K562 (cell line): ENCODE data around the gene SPTY2D1. TPM values are rescaled to one million over a fixed set of nuclear protein-coding genes. Genes with fewer than 3 reads are reported as not detected.
A peak's percentile ranks its signal among the peaks of the same experiment; 100 is the strongest.

ENCODE experiments used
- ATF7 ChIP-seq: fragments of 450-650 bp; IDR thresholded peaks from 2 replicates; pipeline ENCODE4 v1.7.1; 2014; ENCODE audit warnings: mild to moderate bottlenecking, moderate library complexity
- CBFA2T3 ChIP-seq: fragments of 450-650 bp; IDR thresholded peaks from 2 replicates; pipeline ENCODE4 v1.6.1; 2017
- DDX20 ChIP-seq: fragments of 450-650 bp; IDR thresholded peaks from 2 replicates; pipeline ENCODE4 v1.6.1; 2016; ENCODE audit warnings: missing genetic modification characterization, low read depth, mild to moderate bottlenecking, missing compliant biosample characterization, moderate library complexity
- EP300 ChIP-seq: IDR thresholded peaks from 2 replicates; pipeline ENCODE4 v1.6.1; 2012; ENCODE audit warnings: low read length, improper control_type of control experiment
- EP400 ChIP-seq: fragments of 450-650 bp; IDR thresholded peaks from 2 replicates; pipeline ENCODE4 v1.6.1; 2017; ENCODE audit warnings: antibody characterized with exemption, mild to moderate bottlenecking, moderate library complexity
- HDAC2 ChIP-seq: fragments of 450-650 bp; IDR thresholded peaks from 2 replicates; pipeline ENCODE4 v1.6.1; 2016; ENCODE audit warnings: mild to moderate bottlenecking
- KDM1A ChIP-seq, 2 experiments: fragments of 450-650 bp; IDR thresholded peaks; 2 replicates each; pipeline ENCODE4 v1.6.1; 2016; ENCODE audit warnings: mild to moderate bottlenecking in 2 of 2
- MECOM ChIP-seq: fragments of 250-450 bp; sonication (Bioruptor Pico); IDR thresholded peaks from 2 replicates; pipeline ENCODE4 v1.8.0; 2022; ENCODE audit warnings: inconsistent platforms
- NKRF ChIP-seq: fragments of 450-650 bp; IDR thresholded peaks from 2 replicates; pipeline ENCODE4 v1.6.1; 2016; ENCODE audit warnings: borderline replicate concordance
- PBX2 ChIP-seq, 2 experiments: IDR thresholded peaks in 1 of 2; conservative IDR thresholded peaks in 1 of 2; 2 replicates each; pipeline ENCODE4 v1.6.1; 2016; ENCODE audit warnings: low read depth in 2 of 2, mild to moderate bottlenecking in 1 of 2, missing compliant biosample characterization in 1 of 2, missing genetic modification characterization in 1 of 2, moderate library complexity in 1 of 2
- SMARCA5 ChIP-seq: fragments of 450-650 bp; IDR thresholded peaks from 2 replicates; pipeline ENCODE4 v1.6.1; 2016
- SMARCB1 ChIP-seq: IDR thresholded peaks from 2 replicates; pipeline ENCODE4 v1.6.1; 2011; ENCODE audit warnings: improper control_type of control experiment, low read depth; ENCODE audit not compliant: insufficient read length
- SREBF2 ChIP-seq: sonication (generic); formaldehyde crosslinking; IDR thresholded peaks from 2 replicates; pipeline ENCODE4 v1.4.0; 2020; ENCODE audit warnings: mild to moderate bottlenecking, missing genetic modification reagents
- THRA ChIP-seq: fragments of 450-650 bp; IDR thresholded peaks from 2 replicates; pipeline ENCODE4 v1.6.1; 2017; ENCODE audit warnings: mild to moderate bottlenecking, moderate library complexity
- ZEB2 ChIP-seq: fragments of 450-650 bp; IDR thresholded peaks from 2 replicates; pipeline ENCODE4 v1.6.1; 2016
- ZNF644 ChIP-seq: fragments of 200-800 bp; sonication (Bioruptor generic); IDR thresholded peaks from 2 replicates; pipeline ENCODE4 v1.6.1; 2016; ENCODE audit warnings: low read depth, missing genetic modification characterization, missing compliant biosample characterization
- polyA plus RNA-seq, 8 experiments: library from polyadenylated mRNA; depleted of rRNA in 4 of 8; stranded (reverse) in 5 of 8; unstranded in 3 of 8; fragments of >200 nt; fragmentation: Nextera tagmentation in 2 of 8; fragmentation: Illumina TruSeq in 1 of 8; extraction: Ambion mirVana in 2 of 8; extraction: Trizol in 1 of 8; gene quantifications; 2 replicates each; pipeline versions ENCODE4 v1.2.1 to v1.2.3, GENCODE V29; 2011 to 2014; ENCODE audit warnings: inconsistent platforms in 1 of 8, missing spikeins in 1 of 8
- total RNA-seq, 7 experiments: library from RNA; depleted of rRNA in 6 of 7; stranded (reverse); fragments of >200 nt in 6 of 7; fragmentation: Illumina TruSeq in 2 of 7; extraction: Trizol in 2 of 7; gene quantifications; 2 replicates each; pipeline versions ENCODE4 v1.2.1 to v1.2.3, GENCODE V29; 2011 to 2021; ENCODE audit warnings: low replicate concordance in 1 of 7
- TF ChIP-seq, protein P1 (sequence below): fragments of 450-650 bp; conservative IDR thresholded peaks from 2 replicates; pipeline ENCODE4 v1.6.1; 2016; ENCODE audit warnings: missing genetic modification characterization, low read depth, mild to moderate bottlenecking, control low read depth, missing compliant biosample characterization
- TF ChIP-seq, protein P2 (sequence below): fragments of 250-450 bp; sonication (Bioruptor Pico); IDR thresholded peaks from 2 replicates; pipeline ENCODE4 v1.5.0; 2021

SPTY2D1 gene
- total and polyA plus RNA-seq, 9 of the 15 experiments (the other 6 are each of a cell fraction or from before 2014, with no cell fraction given), result 3.2 to 32.1 (median 12.9) TPM

DNA sequence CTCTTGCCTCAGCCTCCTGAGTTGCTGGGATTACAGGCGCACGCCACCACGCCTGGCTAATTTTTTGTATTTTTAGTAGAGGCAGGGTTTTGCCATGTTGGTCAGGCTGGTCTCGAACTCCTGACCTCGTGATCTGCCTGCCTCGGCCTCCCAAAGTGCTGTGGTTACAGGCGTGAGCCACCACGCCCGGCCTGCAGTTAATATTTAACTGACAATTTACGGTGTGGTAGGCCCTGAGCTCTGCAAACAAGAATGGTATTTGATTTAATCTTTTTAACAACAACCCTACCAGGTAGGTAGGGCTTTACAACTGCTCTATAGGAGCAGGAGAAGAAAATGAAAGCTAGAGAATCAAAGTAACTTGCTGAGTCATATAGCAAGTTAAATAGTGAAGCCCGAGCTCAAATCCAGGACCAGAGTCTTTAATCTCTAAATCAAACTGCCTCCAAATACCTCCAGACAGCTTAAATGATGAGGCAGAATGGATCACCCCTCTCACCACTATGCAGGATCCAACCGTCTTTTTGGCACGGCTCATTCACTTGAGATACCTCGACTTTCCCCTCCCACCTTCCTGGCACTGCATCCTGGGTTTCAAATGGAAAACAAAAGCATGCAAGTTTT is 55.1 kb downstream of the SPTY2D1 start (continued):
- TF ChIP-seq PBX2 (CRISPR knock-in tag; IDR thresholded peaks at IDR 0.05; ENCODE audit: low read depth) (no peak), PBX2 (tag; conservative IDR thresholded peaks at IDR 0.05; ENCODE audit: low read depth) (peak; percentile 63; the same call in 1 of the 2 replicates), SMARCB1 (no peak), ATF7 (no peak), CBFA2T3 (peak; percentile 20; the same call in 1 of the 2 replicates), ZEB2 (peak; percentile 54; the same call in 1 of the 2 replicates), SMARCA5 (no peak), HDAC2 (peak; percentile 52), MECOM (CRISPR knock-in tag) (0 out of 2 replicates have a peak, but pooled peaks have one; percentile 28), THRA (no peak), SREBF2 (CRISPR knock-in tag) (no peak), NKRF (no peak), ZNF644 (tag) (no peak), DDX20 (tag) (no peak), EP400 (no peak), KDM1A (IDR thresholded peaks at IDR 0.05) (peak; percentile 77 to 83), EP300 (peak; percentile 65)
- TF ChIP-seq, protein P1, sequence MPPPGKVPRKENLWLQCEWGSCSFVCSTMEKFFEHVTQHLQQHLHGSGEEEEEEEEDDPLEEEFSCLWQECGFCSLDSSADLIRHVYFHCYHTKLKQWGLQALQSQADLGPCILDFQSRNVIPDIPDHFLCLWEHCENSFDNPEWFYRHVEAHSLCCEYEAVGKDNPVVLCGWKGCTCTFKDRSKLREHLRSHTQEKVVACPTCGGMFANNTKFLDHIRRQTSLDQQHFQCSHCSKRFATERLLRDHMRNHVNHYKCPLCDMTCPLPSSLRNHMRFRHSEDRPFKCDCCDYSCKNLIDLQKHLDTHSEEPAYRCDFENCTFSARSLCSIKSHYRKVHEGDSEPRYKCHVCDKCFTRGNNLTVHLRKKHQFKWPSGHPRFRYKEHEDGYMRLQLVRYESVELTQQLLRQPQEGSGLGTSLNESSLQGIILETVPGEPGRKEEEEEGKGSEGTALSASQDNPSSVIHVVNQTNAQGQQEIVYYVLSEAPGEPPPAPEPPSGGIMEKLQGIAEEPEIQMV (tag), result no peak
- TF ChIP-seq, protein P2, sequence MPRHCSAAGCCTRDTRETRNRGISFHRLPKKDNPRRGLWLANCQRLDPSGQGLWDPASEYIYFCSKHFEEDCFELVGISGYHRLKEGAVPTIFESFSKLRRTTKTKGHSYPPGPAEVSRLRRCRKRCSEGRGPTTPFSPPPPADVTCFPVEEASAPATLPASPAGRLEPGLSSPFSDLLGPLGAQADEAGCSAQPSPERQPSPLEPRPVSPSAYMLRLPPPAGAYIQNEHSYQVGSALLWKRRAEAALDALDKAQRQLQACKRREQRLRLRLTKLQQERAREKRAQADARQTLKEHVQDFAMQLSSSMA, result no peak
